Fibroblast of lung (primary cell): ENCODE data around the gene DBNL. TPM values are rescaled to one million over a fixed set of nuclear protein-coding genes. Genes with fewer than 3 reads are reported as not detected.

Source experiments
- DNase-seq, 2 donors: peaks; one replicate each; pipeline versions ENCODE4 v3.0.0 to v3.0.0-alpha.2; 2010; ENCODE audit warnings: low read depth in 2 of 2
- H2AFZ ChIP-seq: 2 replicates; pipeline ENCODE4 v1.5.1; 2012; ENCODE audit warnings: low read length, control low read depth, inconsistent platforms
- H3K27ac ChIP-seq: 2 replicates; pipeline ENCODE4 v1.5.1; 2011; ENCODE audit warnings: low read length, control low read depth; ENCODE audit not compliant: insufficient read depth
- H3K27me3 ChIP-seq: 2 replicates; pipeline ENCODE4 v1.5.1; 2011; ENCODE audit warnings: mild to moderate bottlenecking, low read length; ENCODE audit not compliant: control insufficient read depth, insufficient read depth
- H3K36me3 ChIP-seq: 2 replicates; pipeline ENCODE4 v1.5.1; 2011; ENCODE audit warnings: low read length; ENCODE audit not compliant: control insufficient read depth, insufficient read depth
- H3K4me1 ChIP-seq: 2 replicates; pipeline ENCODE4 v1.5.1; 2011; ENCODE audit warnings: low read length; ENCODE audit not compliant: control insufficient read depth, insufficient read depth; ENCODE audit errors: extremely low read depth
- H3K4me2 ChIP-seq: 2 replicates; pipeline ENCODE4 v1.5.1; 2011; ENCODE audit warnings: low read length, control low read depth; ENCODE audit not compliant: insufficient read depth; ENCODE audit errors: extremely low read depth
- H3K4me3 ChIP-seq, 4 experiments: fragments of 200-600 bp in 1 of 4; sonication (generic) in 1 of 4; replicated peaks in 1 of 4; 2 replicates each; pipeline ENCODE4 v1.5.1; 2011 to 2016; ENCODE audit warnings: low read length in 4 of 4, low read depth in 3 of 4, mild to moderate bottlenecking in 3 of 4, control low read depth in 2 of 4, inconsistent platforms in 1 of 4, mixed read lengths in 1 of 4; ENCODE audit not compliant: insufficient read depth in 1 of 4; ENCODE audit errors: control extremely low read depth in 1 of 4
- H3K79me2 ChIP-seq: 2 replicates; pipeline ENCODE4 v1.5.1; 2012; ENCODE audit warnings: mild to moderate bottlenecking, low read length, inconsistent platforms; ENCODE audit not compliant: control insufficient read depth, insufficient read depth
- H3K9ac ChIP-seq: 2 replicates; pipeline ENCODE4 v1.5.1; 2011; ENCODE audit warnings: mild to moderate bottlenecking, low read length, control low read depth; ENCODE audit not compliant: insufficient read depth
- H3K9me3 ChIP-seq: 2 replicates; pipeline ENCODE4 v1.5.1; 2012; ENCODE audit warnings: low read depth, low read length; ENCODE audit not compliant: control insufficient read depth, insufficient read depth
- H4K20me1 ChIP-seq: 2 replicates; pipeline ENCODE4 v1.5.1; 2011; ENCODE audit warnings: low read length; ENCODE audit not compliant: control insufficient read depth, insufficient read depth; ENCODE audit errors: extremely low read depth
- CTCF ChIP-seq, 2 donors: IDR thresholded peaks in 1 of 2; conservative IDR thresholded peaks in 1 of 2; 1 replicate in 1 of 2; 2 replicates in 1 of 2; pipeline ENCODE4 v1.5.1; 2011 to 2012; ENCODE audit warnings: low read length in 2 of 2, control low read depth in 1 of 2, inconsistent platforms in 1 of 2, low read depth in 1 of 2, mild to moderate bottlenecking in 1 of 2
- EZH2 ChIP-seq: IDR thresholded peaks from 2 replicates; pipeline ENCODE4 v1.5.1; 2012; ENCODE audit warnings: low read length, control low read depth, mild to moderate bottlenecking; ENCODE audit errors: missing control alignments
- polyA plus RNA-seq, 2 donors: library from polyadenylated mRNA; depleted of rRNA in 1 of 2; stranded (reverse) in 1 of 2; unstranded in 1 of 2; fragments of >200 nt; gene quantifications; 2 replicates each; pipeline ENCODE4 v1.2.1, GENCODE V29; 2011 to 2012; ENCODE audit warnings: missing spikeins in 1 of 2
- total RNA-seq: library from RNA; depleted of rRNA; stranded (reverse); fragments of >200 nt; gene quantifications from 2 replicates; pipeline ENCODE4 v1.2.1, GENCODE V29; 2014

Gene DBNL
- total and polyA plus RNA-seq, 2 donors (not counting 1 experiment from before 2014, with no cell fraction given) = 86.4 to 88.2 TPM

DNA sequence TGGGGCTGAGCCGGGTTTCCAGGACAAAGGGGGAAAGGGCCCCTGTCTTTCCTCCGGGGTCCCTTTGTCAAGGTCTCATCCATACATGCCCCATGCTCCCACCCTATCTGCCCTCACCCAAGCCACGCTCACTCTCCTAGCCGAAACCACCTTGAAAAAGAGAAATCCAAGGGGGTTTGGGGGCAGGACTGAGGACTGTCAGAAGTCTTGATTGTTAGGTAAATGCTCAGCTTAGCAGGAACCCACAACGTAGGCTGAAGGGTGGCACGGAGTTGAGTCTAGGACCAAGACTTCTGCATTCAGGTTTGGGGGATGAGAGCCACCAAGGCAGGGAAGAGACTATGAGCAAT, 21.6 kb downstream of the DBNL start:
- no peak overlapping the region for H3K27ac ChIP-seq
- no peak overlapping the region for H3K9ac ChIP-seq
- no peak overlapping the region for H3K4me3 ChIP-seq
- no peak overlapping the region for H2AFZ ChIP-seq
- H3K79me2 ChIP-seq = no peaks in the 10 kb centered on the region
- no peaks in the 10 kb centered on the region for H3K4me1 ChIP-seq
- H4K20me1 ChIP-seq = no peaks in the 10 kb centered on the region
- TF ChIP-seq CTCF (conservative IDR thresholded peaks at IDR 0.05 in 1 of 2, IDR thresholded peaks at IDR 0.05 in 1 of 2; ENCODE audit: low read depth in 1 of 2, low read length in 2 of 2) (no peak), EZH2 (no peak)
- no peak overlapping the region for H3K4me2 ChIP-seq
- H3K27me3 ChIP-seq = peaks cover 5% of the 10 kb centered on the region
- peaks cover 3% of the 10 kb centered on the region for H3K36me3 ChIP-seq
- H3K9me3 ChIP-seq = no peaks in the 10 kb centered on the region
- no peak for DNase-seq

GRCh38 chr7:44066494-44067063, 22.1 kb downstream of the DBNL start:
- H3K4me3 ChIP-seq = no peak overlapping the region
- H3K27me3 ChIP-seq = peaks cover 5% of the 10 kb centered on the region
- H3K9ac ChIP-seq = no peak overlapping the region
- no peaks in the 10 kb centered on the region for H3K79me2 ChIP-seq
- no peak for DNase-seq
- H3K36me3 ChIP-seq = peaks cover 3% of the 10 kb centered on the region
- no peak overlapping the region for H3K27ac ChIP-seq
- no peaks in the 10 kb centered on the region for H3K4me1 ChIP-seq
- no peaks in the 10 kb centered on the region for H3K9me3 ChIP-seq
- no peaks in the 10 kb centered on the region for H4K20me1 ChIP-seq
- H3K4me2 ChIP-seq = no peak overlapping the region
- TF ChIP-seq EZH2 (no peak), CTCF (conservative IDR thresholded peaks at IDR 0.05 in 1 of 2, IDR thresholded peaks at IDR 0.05 in 1 of 2; ENCODE audit: low read depth in 1 of 2, low read length in 2 of 2) (no peak)
- H2AFZ ChIP-seq = no peak overlapping the region

DNA sequence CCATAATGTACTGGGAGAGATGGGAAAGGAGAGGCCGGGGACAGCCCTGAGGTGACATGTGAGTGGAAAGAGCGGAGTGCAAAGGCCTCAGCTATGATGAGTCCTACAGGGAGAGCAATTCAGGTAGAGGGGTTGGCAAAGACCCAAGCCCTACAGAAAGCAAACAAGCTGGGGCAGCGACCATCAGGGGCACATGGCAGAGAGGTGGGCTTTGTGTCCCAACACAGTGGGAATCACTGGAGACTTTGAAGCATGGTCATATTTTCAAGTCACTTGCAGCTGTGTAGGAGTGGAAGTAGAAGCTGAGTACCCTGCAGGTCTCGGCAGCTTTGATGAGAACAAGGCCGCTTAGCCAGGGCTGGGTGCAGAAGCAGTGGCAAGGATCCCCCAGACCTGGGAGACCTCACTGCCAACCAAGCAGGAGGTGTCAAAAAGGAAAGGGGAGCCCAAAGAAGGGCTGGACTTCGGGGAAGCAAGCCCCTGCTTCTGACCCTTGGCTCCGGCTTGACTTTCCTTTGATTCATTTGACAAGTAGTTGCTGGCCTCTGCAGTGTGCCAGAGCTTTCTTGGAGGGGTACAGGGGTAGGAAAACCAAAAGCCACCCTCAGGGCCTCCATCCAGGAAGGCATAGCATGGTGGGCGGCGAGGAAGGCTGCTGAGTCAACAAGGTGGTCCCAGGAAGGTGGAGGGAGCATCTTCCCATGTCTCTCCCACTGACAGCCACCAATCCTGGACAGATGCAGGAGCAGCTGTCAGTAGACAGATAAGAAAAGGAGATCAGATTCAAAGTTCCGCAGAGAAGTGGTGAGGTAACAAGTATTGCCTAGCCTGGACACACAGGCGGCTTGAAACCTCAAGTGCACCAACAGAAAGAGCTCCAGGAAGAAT, 22.8 kb downstream of the DBNL start:
- H3K79me2 ChIP-seq = no peaks in the 10 kb centered on the region
- no peak overlapping the region for H3K27ac ChIP-seq
- H2AFZ ChIP-seq = no peak overlapping the region
- no peak overlapping the region for H3K4me3 ChIP-seq
- H3K9ac ChIP-seq = no peak overlapping the region
- H3K27me3 ChIP-seq = peaks cover 5% of the 10 kb centered on the region
- no peak overlapping the region for H3K4me2 ChIP-seq
- H4K20me1 ChIP-seq = no peaks in the 10 kb centered on the region
- H3K9me3 ChIP-seq = no peaks in the 10 kb centered on the region
- peaks cover 2% of the 10 kb centered on the region for H3K4me1 ChIP-seq
- no peak for DNase-seq
- H3K36me3 ChIP-seq = peaks cover 2% of the 10 kb centered on the region
- TF ChIP-seq CTCF (conservative IDR thresholded peaks at IDR 0.05 in 1 of 2, IDR thresholded peaks at IDR 0.05 in 1 of 2; ENCODE audit: low read depth in 1 of 2, low read length in 2 of 2) (no peak), EZH2 (no peak)
